ENCODE data around the gene RAX2.

RAX2 gene

DNA sequence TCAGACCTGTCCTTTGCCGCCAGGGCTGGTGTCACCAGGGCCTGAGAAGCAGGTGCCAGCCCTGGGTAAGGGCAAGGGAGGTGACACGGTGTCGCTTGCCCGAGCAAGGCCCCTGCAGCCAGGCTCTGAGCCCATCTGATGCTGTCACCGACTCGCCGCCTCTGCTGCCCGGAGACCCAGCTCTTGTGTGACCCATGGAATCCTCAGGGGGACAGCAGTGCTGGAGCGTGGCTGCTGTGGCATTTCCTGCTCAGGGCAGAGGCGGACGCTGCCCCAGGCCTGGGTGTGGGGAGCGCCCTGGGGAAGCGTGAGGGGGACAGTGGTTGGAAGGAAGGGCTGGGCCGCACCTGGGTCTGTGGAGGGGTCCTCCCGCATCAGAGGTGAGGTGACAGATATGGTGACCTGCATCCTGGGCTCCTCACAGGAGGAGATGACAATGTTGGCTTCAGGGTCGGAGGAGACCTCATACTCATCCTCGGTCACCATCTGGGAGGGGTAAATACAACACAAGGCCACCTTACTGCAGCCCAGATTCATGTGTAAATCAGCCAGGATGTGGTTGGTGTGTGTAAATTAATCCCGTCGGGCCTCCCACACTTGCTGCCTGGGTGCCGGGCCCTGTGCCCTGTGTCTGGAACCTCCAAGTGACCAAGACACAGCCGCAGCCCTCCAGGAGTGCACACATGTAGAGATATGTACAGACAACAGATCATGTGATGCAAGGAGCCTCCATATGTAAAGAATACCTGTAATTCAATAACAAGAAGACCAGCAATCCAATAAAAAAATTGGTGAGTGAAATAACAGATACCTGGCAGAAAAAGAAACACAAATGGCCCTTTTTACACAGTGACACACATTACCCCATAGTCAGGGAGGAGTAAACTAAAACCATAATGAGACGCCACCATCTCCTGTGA lies 41.7 kb upstream of the RAX2 start:
- no peaks in the 10 kb centered on the region for H3K36me3 ChIP-seq (ENCODE audit: insufficient read depth, low read length)
- H3K9me3 ChIP-seq (ENCODE audit: insufficient read depth, low read depth, low read length) = no peaks in the 10 kb centered on the region
- H3K4me3 ChIP-seq (ENCODE audit: low read length, poor library complexity, severe bottlenecking) = peak overlapping the region; percentile 16
- H3K4me1 ChIP-seq (ENCODE audit: insufficient read depth, low read length, poor library complexity, severe bottlenecking) = peaks cover 54% of the 10 kb centered on the region
- no peaks in the 10 kb centered on the region for H3F3A ChIP-seq (ENCODE audit: low read depth)
- 0 out of 2 replicates have a peak overlapping the region, but pooled peaks have one; percentile 5 for H2AFZ ChIP-seq (ENCODE audit: low read length)
- TF ChIP-seq, protein P1, sequence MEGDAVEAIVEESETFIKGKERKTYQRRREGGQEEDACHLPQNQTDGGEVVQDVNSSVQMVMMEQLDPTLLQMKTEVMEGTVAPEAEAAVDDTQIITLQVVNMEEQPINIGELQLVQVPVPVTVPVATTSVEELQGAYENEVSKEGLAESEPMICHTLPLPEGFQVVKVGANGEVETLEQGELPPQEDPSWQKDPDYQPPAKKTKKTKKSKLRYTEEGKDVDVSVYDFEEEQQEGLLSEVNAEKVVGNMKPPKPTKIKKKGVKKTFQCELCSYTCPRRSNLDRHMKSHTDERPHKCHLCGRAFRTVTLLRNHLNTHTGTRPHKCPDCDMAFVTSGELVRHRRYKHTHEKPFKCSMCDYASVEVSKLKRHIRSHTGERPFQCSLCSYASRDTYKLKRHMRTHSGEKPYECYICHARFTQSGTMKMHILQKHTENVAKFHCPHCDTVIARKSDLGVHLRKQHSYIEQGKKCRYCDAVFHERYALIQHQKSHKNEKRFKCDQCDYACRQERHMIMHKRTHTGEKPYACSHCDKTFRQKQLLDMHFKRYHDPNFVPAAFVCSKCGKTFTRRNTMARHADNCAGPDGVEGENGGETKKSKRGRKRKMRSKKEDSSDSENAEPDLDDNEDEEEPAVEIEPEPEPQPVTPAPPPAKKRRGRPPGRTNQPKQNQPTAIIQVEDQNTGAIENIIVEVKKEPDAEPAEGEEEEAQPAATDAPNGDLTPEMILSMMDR (conservative IDR thresholded peaks at IDR 0.05; ENCODE audit: low read length) = no peak
- TF ChIP-seq EZH2phosphoT487 (IDR thresholded peaks at IDR 0.05; ENCODE audit: borderline replicate concordance) = no peak
- no peaks in the 10 kb centered on the region for H3K27me3 ChIP-seq (ENCODE audit: insufficient read depth, low read length, poor library complexity, severe bottlenecking)
- H3K4me2 ChIP-seq (ENCODE audit: low read depth, low read length, poor library complexity, severe bottlenecking) = peak overlapping the region; percentile 85
- no peaks in the 10 kb centered on the region for H4K20me1 ChIP-seq (ENCODE audit: insufficient read depth, low read length, poor library complexity, severe bottlenecking)
- peak overlapping the region; percentile 78 for H3K9ac ChIP-seq (ENCODE audit: low read depth, low read length, poor library complexity, severe bottlenecking)
- no peaks in the 10 kb centered on the region for H3K9me2 ChIP-seq (replicated peaks; ENCODE audit: low read depth, low read length)
- H3K79me2 ChIP-seq (ENCODE audit: insufficient read depth, low read length) = no peaks in the 10 kb centered on the region

DNA sequence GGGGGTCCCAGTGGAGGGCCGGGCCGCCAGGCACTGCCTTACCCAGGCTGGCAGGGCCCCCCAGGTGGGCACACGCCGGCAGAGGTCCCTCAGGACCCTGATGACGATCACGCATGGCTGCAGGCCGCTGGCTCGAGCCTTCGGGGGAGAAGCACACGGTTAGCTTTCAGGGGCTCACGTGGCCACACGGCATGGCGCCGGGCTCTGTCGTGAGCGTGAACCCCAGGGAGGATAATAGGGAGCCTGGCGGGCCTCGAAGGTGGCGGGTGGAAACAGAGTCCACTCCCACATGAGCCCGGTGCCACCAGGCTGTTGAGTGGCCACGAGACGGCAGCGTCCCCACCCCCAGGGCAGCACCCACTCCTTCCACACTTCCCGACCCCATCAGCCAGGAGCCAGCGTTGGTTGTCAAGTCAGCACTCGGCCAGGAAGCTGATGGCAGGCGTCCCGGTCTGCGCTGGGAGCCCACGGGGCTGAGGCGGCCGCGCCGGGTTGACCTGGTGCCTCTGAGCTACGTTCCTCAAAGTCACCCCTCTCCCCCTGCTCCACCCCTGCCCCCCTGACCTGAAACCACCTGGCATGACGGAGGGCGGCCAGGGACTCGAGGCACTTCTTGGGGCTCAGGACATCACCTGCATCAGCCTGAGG lies 38.8 kb upstream of the RAX2 start:
- peaks cover 56% of the 10 kb centered on the region for H3K4me1 ChIP-seq (ENCODE audit: insufficient read depth, low read length, poor library complexity, severe bottlenecking)
- no peaks in the 10 kb centered on the region for H3K27me3 ChIP-seq (ENCODE audit: insufficient read depth, low read length, poor library complexity, severe bottlenecking)
- no peaks in the 10 kb centered on the region for H3K36me3 ChIP-seq (ENCODE audit: insufficient read depth, low read length)
- no peak overlapping the region for H3K4me2 ChIP-seq (ENCODE audit: low read depth, low read length, poor library complexity, severe bottlenecking)
- no peak for TF ChIP-seq EZH2phosphoT487 (IDR thresholded peaks at IDR 0.05; ENCODE audit: borderline replicate concordance)
- TF ChIP-seq, protein P1 (conservative IDR thresholded peaks at IDR 0.05; ENCODE audit: low read length) = no peak
- no peaks in the 10 kb centered on the region for H3K9me2 ChIP-seq (replicated peaks; ENCODE audit: low read depth, low read length)
- H2AFZ ChIP-seq (ENCODE audit: low read length) = no peak overlapping the region
- no peaks in the 10 kb centered on the region for H3K79me2 ChIP-seq (ENCODE audit: insufficient read depth, low read length)
- no peak overlapping the region for H3K4me3 ChIP-seq (ENCODE audit: low read length, poor library complexity, severe bottlenecking)
- H3F3A ChIP-seq (ENCODE audit: low read depth) = no peaks in the 10 kb centered on the region
- no peaks in the 10 kb centered on the region for H3K9me3 ChIP-seq (ENCODE audit: insufficient read depth, low read depth, low read length)
- H3K9ac ChIP-seq (ENCODE audit: low read depth, low read length, poor library complexity, severe bottlenecking) = peak overlapping the region; percentile 50
- H4K20me1 ChIP-seq (ENCODE audit: insufficient read depth, low read length, poor library complexity, severe bottlenecking) = no peaks in the 10 kb centered on the region

DNA sequence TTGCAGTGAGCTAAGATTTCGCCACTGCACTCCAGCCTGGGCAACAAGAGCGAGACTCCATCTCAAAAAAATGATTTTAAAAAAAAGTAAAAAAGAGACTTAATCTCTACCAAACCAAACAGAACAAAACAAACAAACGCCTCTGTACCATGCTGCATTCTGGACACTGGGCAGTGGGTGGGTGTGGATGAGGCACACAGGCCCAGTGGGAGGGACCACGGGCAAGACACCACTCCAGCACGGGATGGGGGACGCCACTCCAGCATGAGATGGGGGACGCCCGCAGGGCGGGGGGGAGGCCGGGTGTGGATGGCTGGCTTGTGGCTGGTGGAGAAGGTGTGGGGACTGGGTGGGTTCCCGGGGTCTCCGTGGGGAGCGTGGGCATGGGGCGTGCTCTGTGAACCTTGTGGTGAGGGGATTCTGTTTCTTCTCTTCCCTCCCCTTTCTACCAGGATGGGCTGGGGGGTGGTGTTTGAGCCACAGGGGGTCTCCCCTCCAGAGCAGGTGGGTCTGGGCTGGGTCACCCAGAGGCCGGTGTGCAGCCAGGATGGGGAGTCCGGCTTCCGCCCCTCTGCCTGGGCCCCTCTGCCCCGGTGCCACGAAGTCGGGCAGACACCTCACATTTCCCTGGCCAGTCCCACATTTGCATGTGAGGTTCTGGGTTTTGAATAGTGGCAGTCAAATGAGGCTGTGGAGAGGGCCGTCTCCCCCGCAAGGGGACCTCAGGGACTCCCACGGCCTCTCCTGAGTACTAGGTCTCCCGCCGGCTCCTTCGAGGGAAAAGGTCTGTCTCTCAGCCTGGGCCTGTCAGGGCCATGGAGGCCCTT lies 38.1 kb upstream of the RAX2 start:
- Histone ChIP-seq H4K20me1 (ENCODE audit: insufficient read depth, low read length, poor library complexity, severe bottlenecking) (no peaks in the 10 kb centered on the region), H3K9me3 (ENCODE audit: insufficient read depth, low read depth, low read length) (no peaks in the 10 kb centered on the region), H3K9me2 (replicated peaks; ENCODE audit: low read depth, low read length) (no peaks in the 10 kb centered on the region), H3K4me3 (ENCODE audit: low read length, poor library complexity, severe bottlenecking) (no peak overlapping the region), H3F3A (ENCODE audit: low read depth) (no peaks in the 10 kb centered on the region), H3K4me1 (ENCODE audit: insufficient read depth, low read length, poor library complexity, severe bottlenecking) (peaks cover 55% of the 10 kb centered on the region), H3K36me3 (ENCODE audit: insufficient read depth, low read length) (no peaks in the 10 kb centered on the region), H3K27me3 (ENCODE audit: insufficient read depth, low read length, poor library complexity, severe bottlenecking) (no peaks in the 10 kb centered on the region), H3K79me2 (ENCODE audit: insufficient read depth, low read length) (no peaks in the 10 kb centered on the region), H2AFZ (ENCODE audit: low read length) (no peak overlapping the region), H3K4me2 (ENCODE audit: low read depth, low read length, poor library complexity, severe bottlenecking) (no peak overlapping the region), H3K9ac (ENCODE audit: low read depth, low read length, poor library complexity, severe bottlenecking) (peak overlapping the region; percentile 50)
- TF ChIP-seq EZH2phosphoT487 (IDR thresholded peaks at IDR 0.05; ENCODE audit: borderline replicate concordance) = no peak
- TF ChIP-seq, protein P1 (conservative IDR thresholded peaks at IDR 0.05; ENCODE audit: low read length) = no peak

Measured in Loucy (cell line).